ENCODE results near the gene LIMS1.

DNA sequence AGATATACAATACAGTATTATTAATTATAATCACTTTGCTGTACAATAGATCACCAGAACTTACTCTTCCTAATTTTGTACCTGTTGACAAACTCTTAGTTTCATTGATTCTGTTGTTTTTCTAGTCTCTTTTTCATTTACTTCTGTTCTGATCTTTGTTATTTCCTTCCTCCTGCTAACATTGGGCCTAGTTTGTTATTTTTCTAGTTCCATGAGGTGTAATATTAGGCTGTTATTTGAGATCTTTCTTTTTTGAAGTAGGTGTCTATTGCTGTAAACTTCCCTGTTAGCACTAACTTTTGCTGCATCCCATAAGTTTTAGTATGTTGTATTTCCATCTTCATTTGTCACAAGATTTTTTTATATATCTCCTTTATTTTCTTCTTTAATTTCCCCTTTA is 55.1 kb downstream of the LIMS1 start:
- TF ChIP-seq, protein P1, sequence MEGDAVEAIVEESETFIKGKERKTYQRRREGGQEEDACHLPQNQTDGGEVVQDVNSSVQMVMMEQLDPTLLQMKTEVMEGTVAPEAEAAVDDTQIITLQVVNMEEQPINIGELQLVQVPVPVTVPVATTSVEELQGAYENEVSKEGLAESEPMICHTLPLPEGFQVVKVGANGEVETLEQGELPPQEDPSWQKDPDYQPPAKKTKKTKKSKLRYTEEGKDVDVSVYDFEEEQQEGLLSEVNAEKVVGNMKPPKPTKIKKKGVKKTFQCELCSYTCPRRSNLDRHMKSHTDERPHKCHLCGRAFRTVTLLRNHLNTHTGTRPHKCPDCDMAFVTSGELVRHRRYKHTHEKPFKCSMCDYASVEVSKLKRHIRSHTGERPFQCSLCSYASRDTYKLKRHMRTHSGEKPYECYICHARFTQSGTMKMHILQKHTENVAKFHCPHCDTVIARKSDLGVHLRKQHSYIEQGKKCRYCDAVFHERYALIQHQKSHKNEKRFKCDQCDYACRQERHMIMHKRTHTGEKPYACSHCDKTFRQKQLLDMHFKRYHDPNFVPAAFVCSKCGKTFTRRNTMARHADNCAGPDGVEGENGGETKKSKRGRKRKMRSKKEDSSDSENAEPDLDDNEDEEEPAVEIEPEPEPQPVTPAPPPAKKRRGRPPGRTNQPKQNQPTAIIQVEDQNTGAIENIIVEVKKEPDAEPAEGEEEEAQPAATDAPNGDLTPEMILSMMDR (IDR thresholded peaks at IDR 0.05 in 8 of 11, conservative IDR thresholded peaks at IDR 0.05 in 3 of 11), result no peak
- no peak for TF ChIP-seq POLR2AphosphoS5 (IDR thresholded peaks at IDR 0.05)
- no peak for TF ChIP-seq POLR2A (IDR thresholded peaks at IDR 0.05)
